ENCODE measurements around the gene LLGL2.

DNA sequence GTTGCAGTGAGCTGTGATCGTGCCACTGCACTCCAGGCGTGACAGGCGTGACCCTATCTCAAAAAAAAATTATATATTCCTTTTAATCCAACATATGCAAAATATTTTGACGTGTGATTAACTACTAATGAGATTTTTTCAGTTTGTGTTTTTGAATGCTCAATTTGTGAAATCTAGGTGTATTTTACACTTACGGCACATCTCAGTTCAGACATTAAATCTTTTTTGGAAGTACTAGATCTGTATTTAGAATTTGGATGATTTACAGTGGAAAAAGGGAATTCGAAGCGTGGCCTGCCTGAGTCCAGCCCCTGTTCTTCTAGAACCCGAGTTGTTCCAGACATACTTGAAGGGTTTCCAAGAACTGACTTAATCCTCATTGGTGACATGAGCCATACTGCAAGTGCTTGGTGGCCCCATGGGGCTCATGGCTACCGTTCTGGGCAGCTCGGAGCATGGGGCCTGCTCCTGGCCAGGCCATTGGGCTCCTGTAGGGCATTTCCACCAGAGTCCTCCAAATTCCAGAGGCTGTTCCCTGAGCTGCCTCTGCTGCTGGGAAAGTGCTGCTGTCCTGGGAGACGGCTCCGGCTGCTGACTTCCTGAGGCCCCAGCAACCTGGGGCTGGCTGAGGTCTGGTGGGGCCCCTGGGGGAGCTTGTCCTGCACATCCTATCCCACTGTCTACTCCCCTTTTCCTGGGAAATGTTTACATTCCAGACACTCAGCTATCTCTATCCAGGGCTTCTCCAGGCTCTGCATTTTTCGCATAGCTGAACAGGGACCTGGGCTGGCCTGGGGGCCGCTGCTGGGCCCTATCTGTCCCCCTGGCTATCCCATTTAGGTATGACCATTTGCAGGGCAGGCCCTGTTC is 27.2 kb downstream of the LLGL2 start:
- TF ChIP-seq, protein P1, sequence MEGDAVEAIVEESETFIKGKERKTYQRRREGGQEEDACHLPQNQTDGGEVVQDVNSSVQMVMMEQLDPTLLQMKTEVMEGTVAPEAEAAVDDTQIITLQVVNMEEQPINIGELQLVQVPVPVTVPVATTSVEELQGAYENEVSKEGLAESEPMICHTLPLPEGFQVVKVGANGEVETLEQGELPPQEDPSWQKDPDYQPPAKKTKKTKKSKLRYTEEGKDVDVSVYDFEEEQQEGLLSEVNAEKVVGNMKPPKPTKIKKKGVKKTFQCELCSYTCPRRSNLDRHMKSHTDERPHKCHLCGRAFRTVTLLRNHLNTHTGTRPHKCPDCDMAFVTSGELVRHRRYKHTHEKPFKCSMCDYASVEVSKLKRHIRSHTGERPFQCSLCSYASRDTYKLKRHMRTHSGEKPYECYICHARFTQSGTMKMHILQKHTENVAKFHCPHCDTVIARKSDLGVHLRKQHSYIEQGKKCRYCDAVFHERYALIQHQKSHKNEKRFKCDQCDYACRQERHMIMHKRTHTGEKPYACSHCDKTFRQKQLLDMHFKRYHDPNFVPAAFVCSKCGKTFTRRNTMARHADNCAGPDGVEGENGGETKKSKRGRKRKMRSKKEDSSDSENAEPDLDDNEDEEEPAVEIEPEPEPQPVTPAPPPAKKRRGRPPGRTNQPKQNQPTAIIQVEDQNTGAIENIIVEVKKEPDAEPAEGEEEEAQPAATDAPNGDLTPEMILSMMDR (IDR thresholded peaks at IDR 0.05): no peak
- TF ChIP-seq POLR2A (IDR thresholded peaks at IDR 0.05): no peak
- TF ChIP-seq POLR2AphosphoS5 (IDR thresholded peaks at IDR 0.05): no peak
- TF ChIP-seq EP300 (IDR thresholded peaks at IDR 0.05): no peak

All from upper lobe of left lung (tissue), 4 donors.